Islet precursor cell (in vitro differentiated cells): ENCODE data around the gene ACSF3.

Source experiments
- DNase-seq: peaks from one replicate; pipeline ENCODE4 v3.0.0-alpha.2; 2018

Gene ACSF3

GRCh38 chr16:89134269-89134668 is 40.6 kb downstream of the ACSF3 start:
- no peak for DNase-seq

- DNase-seq = no peak
Measured at GRCh38 chr16:89135166-89135565, 41.5 kb downstream of the ACSF3 start.

DNA sequence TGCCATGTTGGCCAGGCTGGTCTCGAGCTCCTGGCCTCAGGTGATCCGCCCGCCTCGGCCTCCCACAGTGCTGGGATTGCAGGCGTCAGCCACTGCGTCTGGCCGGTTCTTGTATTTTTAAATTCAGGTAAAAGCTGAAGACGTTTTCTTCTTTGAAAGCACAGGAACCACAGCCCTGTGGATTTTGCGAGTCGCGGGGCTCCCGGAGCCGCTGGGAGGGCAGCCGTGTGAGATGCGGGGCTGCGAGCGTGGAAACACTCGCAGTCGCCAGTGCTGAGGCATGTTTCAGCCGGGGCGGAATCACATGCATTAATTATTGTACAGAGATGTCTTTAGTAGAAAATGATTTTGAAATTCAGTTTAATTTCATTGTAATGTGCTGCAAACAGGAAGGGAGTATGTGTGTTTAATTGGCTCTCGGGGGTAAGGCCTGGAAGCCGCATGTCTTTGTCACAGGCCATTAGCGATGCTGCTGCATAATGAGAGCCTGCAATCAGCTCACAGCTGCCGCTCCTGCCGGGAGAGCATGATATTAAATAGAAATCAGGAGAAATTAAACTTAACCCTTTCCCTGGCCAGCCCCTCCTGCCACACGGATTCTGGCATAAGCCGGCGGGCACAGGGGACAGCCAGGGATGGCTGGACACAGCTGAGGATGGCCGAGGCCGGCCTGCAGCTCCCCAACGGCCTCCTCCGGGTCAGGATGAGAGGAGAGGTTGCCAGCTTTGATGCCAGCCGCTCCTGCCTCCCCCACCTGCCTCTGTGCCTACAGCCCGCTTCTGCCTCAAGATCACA is 42.5 kb downstream of the ACSF3 start:
- no peak for DNase-seq

DNA sequence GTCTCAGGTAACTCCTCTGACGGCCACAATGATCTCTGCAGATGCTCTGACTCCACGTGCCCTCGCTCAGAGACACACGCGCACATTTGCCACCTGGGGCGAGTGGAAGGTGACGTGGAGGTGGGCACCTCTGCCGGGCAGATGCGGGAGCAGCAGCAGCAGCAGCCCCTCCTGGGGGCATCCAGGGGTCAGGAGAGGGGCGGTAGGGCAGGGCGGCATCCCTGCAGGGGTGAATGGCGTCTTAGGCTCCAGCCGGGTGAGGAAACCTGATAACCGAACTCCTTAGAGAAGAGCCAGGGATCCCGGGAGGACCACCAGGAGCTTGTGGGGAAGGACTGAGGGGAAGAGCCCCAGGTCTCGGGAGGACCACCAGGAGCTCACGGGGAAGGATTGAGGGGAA is 43.3 kb downstream of the ACSF3 start:
- DNase-seq = no peak

GRCh38 chr16:89137666-89138512 is 44.2 kb downstream of the ACSF3 start:
- DNase-seq = no peak

DNA sequence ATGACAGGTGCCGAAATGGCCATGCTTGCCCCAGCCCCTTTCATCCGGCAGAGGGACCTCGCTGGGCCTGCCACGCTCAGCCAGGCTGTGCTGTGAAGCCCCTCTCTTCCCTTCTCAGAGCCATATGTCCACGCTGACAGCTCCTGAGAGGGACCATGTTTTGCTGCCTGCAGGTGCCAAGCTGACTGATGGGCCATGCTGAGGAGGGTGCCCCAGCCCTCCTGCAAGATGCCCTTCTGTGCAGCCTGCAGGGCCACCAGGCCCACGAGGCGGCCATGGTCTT is 44.8 kb downstream of the ACSF3 start:
- no peak for DNase-seq

- DNase-seq = no peak
Measured at GRCh38 chr16:89138843-89139520, 45.3 kb downstream of the ACSF3 start.

- DNase-seq = no peak
Measured at GRCh38 chr16:89139907-89140361, 46.3 kb downstream of the ACSF3 start.

- no peak for DNase-seq
Measured at GRCh38 chr16:89140401-89140800, 46.7 kb downstream of the ACSF3 start.

DNA sequence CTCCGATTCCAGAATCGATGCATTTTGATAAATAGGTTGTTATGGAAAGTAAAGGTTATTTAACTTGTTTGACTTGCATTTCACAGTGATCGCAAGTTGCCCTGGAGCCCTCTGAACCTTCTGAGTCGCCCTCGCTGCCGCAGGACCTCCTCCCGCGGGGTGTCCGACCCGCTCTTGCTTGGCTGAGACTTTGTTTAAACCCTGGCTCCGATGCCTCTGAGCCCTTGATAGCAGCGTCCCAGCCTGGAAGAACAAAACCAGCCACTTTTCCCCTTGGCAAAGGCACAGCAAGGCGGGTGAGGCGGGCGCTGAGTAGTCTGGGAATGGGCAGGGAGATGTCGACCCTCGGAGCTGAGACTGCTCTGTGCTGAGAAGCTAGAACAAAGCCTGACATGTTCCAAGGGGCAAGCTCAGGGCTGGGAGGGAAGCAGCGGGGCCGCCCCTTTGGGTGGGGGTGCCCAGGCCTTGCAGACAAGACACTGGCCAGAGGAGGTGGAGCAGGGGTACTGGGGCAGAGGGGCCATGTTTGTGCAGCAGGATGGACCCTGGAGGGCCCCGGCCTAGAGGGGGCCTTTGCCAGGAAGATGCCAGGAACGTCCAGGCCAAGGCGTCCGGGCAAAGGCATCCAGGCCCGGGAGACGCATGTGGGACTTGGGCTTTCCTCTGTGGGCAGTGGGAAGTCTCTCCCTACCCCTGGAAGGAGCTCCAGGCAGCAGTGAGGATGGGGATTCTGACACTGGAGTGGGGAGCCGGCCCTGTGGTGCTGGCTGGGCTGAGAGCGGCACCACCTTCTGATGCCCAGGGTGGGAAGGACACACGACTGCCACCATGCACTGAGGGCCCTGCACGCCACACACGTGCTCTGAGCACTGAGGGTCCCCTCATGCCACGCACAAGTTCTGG is 47.6 kb downstream of the ACSF3 start:
- no peak for DNase-seq

DNA sequence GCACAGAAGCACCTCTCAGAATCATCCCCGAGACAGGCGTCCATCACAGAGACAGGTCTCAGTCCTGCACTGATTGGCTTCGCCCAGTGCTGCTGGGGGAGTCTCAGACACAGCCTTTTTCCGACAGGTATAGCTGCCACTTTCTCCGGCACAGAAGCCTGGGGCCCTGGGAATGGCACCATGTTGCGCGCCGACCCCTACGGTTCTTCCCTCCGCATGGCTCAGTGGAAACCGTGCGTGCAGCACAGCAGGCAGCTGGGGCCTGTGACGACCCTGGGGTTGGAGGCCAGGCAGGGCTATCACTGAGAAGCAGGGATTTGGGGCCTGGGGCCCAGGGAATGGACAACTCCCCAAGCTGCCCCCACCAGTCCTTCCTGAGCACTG is 48.2 kb downstream of the ACSF3 start:
- DNase-seq = no peak

DNA sequence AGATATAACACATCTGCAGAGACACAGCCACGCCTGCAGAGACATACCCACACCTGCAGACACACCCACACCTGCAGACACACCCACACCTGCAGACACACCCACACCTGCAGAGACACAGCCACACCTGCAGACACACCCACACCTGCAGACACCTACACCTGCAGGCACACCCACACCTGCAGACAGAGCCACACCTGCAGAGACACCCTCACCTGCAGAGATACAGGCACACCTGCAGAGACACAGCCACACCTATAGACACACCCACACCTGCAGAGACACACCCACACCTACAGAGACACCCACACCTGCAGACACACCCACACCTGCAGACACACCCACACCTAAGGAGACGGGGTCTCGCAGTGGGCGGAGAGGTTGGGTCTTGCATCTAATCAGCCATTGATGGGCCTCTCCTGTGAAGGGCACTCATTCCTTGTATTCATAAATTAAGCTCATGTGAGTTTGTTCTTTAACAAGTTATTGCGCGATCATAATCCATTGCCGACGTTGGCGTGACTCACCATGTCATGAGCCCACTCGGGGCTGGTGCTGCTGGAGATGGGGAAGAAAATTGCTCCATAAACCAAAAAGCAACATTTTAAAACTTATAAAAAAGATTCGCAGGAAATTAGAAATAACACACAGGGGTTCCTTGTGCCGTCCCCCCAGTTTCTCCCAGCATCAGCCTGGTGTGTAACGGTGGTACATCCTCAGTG is 49.0 kb downstream of the ACSF3 start:
- DNase-seq = no peak

- DNase-seq = no peak
Measured at GRCh38 chr16:89143201-89143741, 49.6 kb downstream of the ACSF3 start.

- no peak for DNase-seq
Measured at GRCh38 chr16:89143911-89144675, 50.4 kb downstream of the ACSF3 start.

DNA sequence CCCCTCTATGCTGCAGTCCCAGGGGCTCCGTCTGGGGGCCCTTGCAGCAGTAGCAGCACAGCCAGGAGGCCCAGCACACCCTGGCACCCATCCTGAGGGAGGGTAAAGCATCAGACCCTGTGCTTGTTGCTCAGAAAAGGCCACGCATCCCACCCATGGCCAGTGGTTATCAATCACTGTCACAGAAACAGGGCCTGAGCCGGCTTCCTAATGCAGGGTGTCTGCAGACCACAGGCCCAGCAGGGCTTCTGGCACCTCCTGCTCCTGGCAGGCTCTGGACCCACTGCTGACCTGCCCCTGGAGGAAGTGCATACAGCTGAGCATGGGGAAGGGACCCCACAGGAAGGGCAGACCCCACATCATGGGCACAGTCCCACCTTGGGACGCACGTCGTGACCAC is 51.0 kb downstream of the ACSF3 start:
- no peak for DNase-seq

GRCh38 chr16:89145406-89146161 is 51.9 kb downstream of the ACSF3 start:
- DNase-seq = no peak

DNA sequence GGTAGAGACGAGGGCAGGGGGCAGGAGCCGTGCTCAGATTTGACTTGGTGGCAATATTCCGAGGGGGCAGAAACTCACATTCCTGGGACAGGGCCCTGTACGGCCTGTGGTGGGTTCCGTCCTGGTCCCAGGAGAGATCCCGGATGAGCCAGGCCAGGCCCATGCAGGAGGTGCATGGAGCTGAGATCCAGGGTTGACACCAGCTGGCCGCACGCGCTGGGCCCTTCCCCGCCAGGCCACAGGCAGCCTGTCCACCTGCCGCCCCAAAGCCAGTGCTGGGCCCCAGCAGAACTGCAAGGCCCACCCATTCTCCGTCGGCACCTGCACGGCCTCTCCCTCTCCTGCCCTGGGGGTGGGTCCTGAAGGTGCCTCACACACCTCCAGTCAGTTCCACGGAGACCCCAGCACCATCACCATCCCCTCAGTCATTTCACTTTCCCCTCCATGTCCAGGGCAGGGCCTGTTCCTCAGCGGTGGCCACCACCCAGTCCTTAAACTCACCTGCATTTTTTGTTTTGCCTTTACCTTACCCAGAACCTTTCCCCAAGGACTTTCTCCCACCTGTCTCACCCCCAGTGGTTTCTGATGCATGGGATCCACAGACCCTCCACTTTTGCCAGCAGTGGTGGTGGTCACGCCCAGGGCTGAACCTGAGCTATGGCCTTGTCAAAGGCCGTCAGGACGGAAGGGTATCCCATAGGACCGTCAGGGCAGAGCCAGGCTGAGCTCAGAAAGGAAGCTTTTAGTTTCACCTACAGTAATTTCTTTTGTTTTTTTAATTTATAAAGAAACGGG is 52.8 kb downstream of the ACSF3 start:
- DNase-seq = no peak

DNA sequence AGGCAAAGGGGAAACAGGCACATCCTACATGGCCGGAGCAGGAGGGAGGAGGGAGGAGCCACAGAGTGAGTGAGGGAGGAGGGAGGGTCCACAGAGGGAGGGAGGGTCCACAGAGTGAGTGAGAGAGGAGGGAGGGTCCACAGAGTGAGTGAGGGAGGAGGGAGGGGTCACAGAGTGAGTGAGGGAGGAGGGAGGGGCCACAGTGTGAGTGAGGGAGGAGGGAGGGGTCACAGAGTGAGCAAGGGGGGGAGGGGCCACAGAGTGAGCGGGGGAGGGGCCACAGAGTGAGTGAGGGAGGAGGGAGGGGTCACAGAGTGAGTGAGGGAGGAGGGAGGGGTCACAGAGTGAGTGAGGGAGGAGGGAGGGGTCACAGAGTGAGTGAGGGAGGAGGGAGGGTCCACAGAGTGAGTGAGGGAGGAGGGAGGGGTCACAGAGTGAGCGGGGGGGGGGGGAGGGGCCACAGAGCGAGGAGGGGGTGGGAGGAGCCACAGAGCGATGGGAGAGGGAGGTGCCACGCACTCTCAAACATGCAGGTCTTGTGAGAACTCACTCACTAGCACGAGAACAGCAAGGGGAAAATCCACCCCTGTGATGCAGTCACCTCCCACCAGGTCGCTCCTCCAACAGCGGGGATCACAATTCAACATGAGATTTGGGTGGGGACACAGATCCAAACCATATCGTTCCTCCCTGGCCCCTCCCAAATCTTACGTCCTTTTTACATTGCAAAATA is 53.6 kb downstream of the ACSF3 start:
- no peak for DNase-seq

DNA sequence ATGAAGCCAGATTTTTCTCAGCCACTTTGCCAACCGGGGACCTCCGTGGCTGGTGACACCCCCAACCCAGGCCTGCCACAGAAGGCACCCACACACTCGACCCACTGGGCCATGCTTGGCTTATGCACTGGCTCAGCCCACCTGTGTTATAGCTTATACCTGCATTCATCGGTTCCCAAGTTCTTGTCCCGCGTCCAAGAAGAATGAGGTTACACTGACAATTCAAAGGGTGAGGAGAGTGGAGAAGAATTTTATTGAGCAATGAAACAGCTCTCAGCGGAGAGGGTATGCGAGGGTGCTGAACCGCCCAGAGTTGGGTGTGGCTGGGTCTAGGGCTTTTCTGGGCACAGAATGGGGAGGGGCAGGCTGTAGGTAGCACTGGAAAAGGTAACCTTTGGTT is 55.7 kb downstream of the ACSF3 start:
- no peak for DNase-seq
